Progenitor cell of endocrine pancreas (in vitro differentiated cells): ENCODE data around the gene FXYD2. TPM values are rescaled to one million over a fixed set of nuclear protein-coding genes. Genes with fewer than 3 reads are reported as not detected.

Experiments
- DNase-seq: peaks from one replicate; pipeline ENCODE4 v3.0.0; 2021; ENCODE audit warnings: low spot score; ENCODE audit not compliant: unreplicated experiment
- H3K27ac Mint-ChIP-seq: 2 replicates; pipeline ENCODE4 v1.8.0; 2021; ENCODE audit warnings: mild to moderate bottlenecking, moderate library complexity, mixed read lengths
- H3K27me3 Mint-ChIP-seq: 2 replicates; pipeline ENCODE4 v1.8.0; 2021; ENCODE audit warnings: mixed read lengths
- H3K36me3 Mint-ChIP-seq: 2 replicates; pipeline ENCODE4 v1.8.0; 2022; ENCODE audit warnings: mixed read lengths; ENCODE audit not compliant: insufficient read depth
- H3K4me1 Mint-ChIP-seq: 2 replicates; pipeline ENCODE4 v1.8.0; 2021; ENCODE audit warnings: low read depth, mixed read lengths
- H3K4me3 Mint-ChIP-seq: 2 replicates; pipeline ENCODE4 v1.8.0; 2021; ENCODE audit warnings: low read depth, mild to moderate bottlenecking, moderate library complexity, mixed read lengths
- H3K9me3 Mint-ChIP-seq: 2 replicates; pipeline ENCODE4 v1.8.0; 2021; ENCODE audit warnings: low read depth, mixed read lengths
- total RNA-seq: library from RNA; stranded (reverse); gene quantifications from 2 replicates; pipeline ENCODE4 v1.2.1, GENCODE V29; 2021
- TF ChIP-seq, protein P1 (sequence below): fragments of 200-600 bp; sonication (generic); IDR thresholded peaks from one replicate; pipeline ENCODE4 v1.5.0; 2021; ENCODE audit warnings: antibody characterized with exemption, mild to moderate bottlenecking; ENCODE audit not compliant: unreplicated experiment

The FXYD2 gene
- total RNA-seq, 1 donor from 2014 or later: 7.4 TPM

GRCh38 chr11:117796456-117796871, 28.1 kb downstream of the FXYD2 start:
- Mint-ChIP-seq H3K27me3 (peaks cover 80% of the 10 kb centered on the region), H3K27ac (no peak overlapping the region), H3K4me3 (peak overlapping the region; percentile 65), H3K9me3 (no peaks in the 10 kb centered on the region), H3K36me3 (no peaks in the 10 kb centered on the region), H3K4me1 (peaks cover 2% of the 10 kb centered on the region)
- DNase-seq: no peak
- TF ChIP-seq, protein P1, sequence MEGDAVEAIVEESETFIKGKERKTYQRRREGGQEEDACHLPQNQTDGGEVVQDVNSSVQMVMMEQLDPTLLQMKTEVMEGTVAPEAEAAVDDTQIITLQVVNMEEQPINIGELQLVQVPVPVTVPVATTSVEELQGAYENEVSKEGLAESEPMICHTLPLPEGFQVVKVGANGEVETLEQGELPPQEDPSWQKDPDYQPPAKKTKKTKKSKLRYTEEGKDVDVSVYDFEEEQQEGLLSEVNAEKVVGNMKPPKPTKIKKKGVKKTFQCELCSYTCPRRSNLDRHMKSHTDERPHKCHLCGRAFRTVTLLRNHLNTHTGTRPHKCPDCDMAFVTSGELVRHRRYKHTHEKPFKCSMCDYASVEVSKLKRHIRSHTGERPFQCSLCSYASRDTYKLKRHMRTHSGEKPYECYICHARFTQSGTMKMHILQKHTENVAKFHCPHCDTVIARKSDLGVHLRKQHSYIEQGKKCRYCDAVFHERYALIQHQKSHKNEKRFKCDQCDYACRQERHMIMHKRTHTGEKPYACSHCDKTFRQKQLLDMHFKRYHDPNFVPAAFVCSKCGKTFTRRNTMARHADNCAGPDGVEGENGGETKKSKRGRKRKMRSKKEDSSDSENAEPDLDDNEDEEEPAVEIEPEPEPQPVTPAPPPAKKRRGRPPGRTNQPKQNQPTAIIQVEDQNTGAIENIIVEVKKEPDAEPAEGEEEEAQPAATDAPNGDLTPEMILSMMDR: no peak

DNA sequence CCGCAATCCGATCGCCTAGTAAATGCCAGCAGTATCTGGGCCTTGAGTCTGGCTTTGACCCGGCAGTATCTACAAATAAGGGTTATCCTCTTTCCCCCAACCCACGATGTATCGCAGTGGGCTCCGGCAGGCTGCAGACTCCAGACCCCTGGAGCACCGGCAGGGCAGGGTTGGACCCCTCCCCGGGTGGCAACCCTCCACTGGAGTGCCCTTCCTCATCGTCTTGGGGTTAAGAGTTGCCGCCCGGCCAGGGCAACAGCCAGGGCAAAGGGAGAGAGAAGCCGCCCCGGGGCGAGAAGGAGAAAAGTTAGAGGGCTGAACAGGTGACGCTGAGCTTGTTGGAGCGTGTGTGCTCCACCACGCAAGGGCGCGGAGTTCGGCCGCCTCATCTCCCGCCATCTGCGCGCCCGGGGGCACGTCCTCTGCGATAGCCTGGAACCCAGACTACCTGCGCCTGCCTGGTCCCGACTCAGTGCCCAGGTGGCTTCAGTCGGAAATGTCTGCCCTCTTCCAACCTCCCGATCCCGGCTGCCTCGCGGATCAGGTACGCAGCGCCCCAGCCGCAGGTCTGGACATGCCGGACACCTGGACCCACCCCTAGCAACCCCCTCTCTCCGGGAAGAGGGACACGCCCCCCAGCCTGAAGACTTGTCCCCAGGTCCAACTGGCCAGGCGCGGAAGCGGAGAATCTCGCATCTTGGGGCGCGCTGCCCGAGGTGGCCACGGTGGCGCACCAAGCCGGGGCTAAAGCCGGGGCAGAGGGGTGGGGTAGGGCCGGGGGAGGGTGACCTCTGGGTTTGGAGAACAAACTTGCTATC, 28.7 kb downstream of the FXYD2 start:
- no peak for DNase-seq
- Mint-ChIP-seq H3K4me1 (peaks cover 2% of the 10 kb centered on the region), H3K27ac (peak overlapping the region; percentile 77), H3K36me3 (no peaks in the 10 kb centered on the region), H3K9me3 (no peaks in the 10 kb centered on the region), H3K4me3 (peak overlapping the region; percentile 65), H3K27me3 (peaks cover 83% of the 10 kb centered on the region)
- TF ChIP-seq, protein P1: no peak

- Mint-ChIP-seq H3K27me3 (peaks cover 84% of the 10 kb centered on the region), H3K9me3 (no peaks in the 10 kb centered on the region), H3K4me1 (peaks cover 2% of the 10 kb centered on the region), H3K27ac (no peak overlapping the region), H3K4me3 (peak overlapping the region; percentile 31), H3K36me3 (no peaks in the 10 kb centered on the region)
- DNase-seq: no peak
- TF ChIP-seq, protein P1: no peak
Observed at GRCh38 chr11:117794772-117795629, 29.5 kb downstream of the FXYD2 start.

DNA sequence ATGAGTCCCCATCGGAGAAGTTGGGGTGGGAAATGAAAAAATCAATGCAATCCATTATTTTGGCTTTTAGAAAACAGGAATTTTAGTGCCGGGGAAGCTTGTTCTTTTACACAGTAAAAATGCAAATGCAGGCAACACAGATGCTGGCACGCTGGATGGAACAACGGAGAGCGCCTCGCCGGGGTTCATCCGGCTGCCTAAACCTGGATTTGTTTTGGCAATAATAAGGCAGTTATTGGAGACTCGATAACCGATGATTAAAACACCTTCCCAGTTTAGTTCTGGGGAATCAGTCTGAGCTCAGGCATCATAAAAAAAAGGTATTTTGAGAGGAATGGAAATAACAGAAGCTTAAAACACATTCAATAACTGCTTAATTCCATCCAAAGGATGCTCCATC, 30.4 kb downstream of the FXYD2 start:
- no peak overlapping the region for H3K27ac Mint-ChIP-seq
- TF ChIP-seq, protein P1: no peak
- peaks cover 82% of the 10 kb centered on the region for H3K27me3 Mint-ChIP-seq
- H3K4me3 Mint-ChIP-seq: no peak overlapping the region
- H3K36me3 Mint-ChIP-seq: no peaks in the 10 kb centered on the region
- DNase-seq: no peak
- H3K9me3 Mint-ChIP-seq: no peaks in the 10 kb centered on the region
- peaks cover 2% of the 10 kb centered on the region for H3K4me1 Mint-ChIP-seq

DNA sequence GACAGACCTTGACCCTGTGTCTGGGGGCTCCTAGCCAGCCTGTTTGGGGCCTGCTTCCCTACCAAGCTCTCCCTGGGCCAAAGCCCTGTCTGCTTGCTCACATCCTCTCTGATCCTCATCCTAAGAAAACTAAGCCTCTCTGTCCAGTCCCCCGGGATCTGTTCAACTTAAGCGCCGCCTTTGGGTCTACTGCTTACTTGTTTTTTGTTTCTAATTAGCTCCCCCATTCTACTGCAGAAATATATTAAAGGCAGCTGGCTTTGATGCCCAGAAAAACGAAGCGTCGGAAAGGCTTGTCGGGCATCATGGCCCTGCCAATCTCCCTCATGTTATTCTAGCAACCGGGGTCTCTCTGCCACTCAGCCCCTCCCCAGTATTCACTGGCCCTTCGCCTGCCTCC, 31.0 kb downstream of the FXYD2 start:
- Mint-ChIP-seq H3K9me3 (no peaks in the 10 kb centered on the region), H3K27ac (no peak overlapping the region), H3K4me1 (peaks cover 2% of the 10 kb centered on the region), H3K4me3 (no peak overlapping the region), H3K27me3 (peaks cover 82% of the 10 kb centered on the region), H3K36me3 (no peaks in the 10 kb centered on the region)
- DNase-seq: no peak
- TF ChIP-seq, protein P1: no peak
